A673 (cell line): ENCODE measurements around the gene SPECC1. TPM values are rescaled to one million over a fixed set of nuclear protein-coding genes. Genes with fewer than 3 reads are reported as not detected.
"Not testable (repeated sequence)": the region's sequence is repeated elsewhere in the genome, so short reads cannot be mapped to it uniquely, and the experiment has no call there.

Experiments
- BruUV-seq: library from RNA; stranded (reverse); fragments of 400-500 nt; replicated peaks from 2 replicates; lab custom pipeline; 2021; lab: Mats Ljungman, UMichigan
- CTCF ChIA-PET: fragments of 300-600 bp; sonication (Branson Sonifier 250); formaldehyde crosslinking; loops from one replicate; lab custom pipeline; 2022; ENCODE audit warnings: antibody characterized with exemption; lab: Charles Lee
- POLR2A ChIA-PET: fragments of 300-600 bp; sonication (Branson Sonifier 250); formaldehyde crosslinking; loops from one replicate; lab custom pipeline; 2022; ENCODE audit warnings: antibody characterized with exemption; ENCODE audit not compliant: low non-redundant PET; lab: Charles Lee
- DNase-seq: peaks from one replicate; pipeline ENCODE4 v3.0.0-alpha.2; 2015; ENCODE audit warnings: low spot score
- H3K27ac ChIP-seq: fragments of 200-600 bp; sonication (generic); 2 replicates; pipeline ENCODE4 v1.5.1; 2016; ENCODE audit warnings: mixed run types, low read depth, mild to moderate bottlenecking, mixed read lengths, antibody characterized with exemption, low read length; ENCODE audit not compliant: poor library complexity, severe bottlenecking
- H3K27me3 ChIP-seq: fragments of 200-600 bp; sonication (generic); replicated peaks from 2 replicates; pipeline ENCODE4 v1.6.1; 2017; ENCODE audit warnings: mixed run types, low read depth, mild to moderate bottlenecking, mixed read lengths, antibody characterized with exemption, low read length; ENCODE audit not compliant: insufficient read depth, poor library complexity
- H3K36me3 ChIP-seq: fragments of 200-600 bp; sonication (generic); 2 replicates; pipeline ENCODE4 v1.6.1; 2016; ENCODE audit warnings: mixed run types, mild to moderate bottlenecking, mixed read lengths, antibody characterized with exemption, low read length; ENCODE audit not compliant: insufficient read depth, poor library complexity, severe bottlenecking
- H3K4me1 ChIP-seq: fragments of 200-600 bp; sonication (generic); 2 replicates; pipeline ENCODE4 v1.6.1; 2017; ENCODE audit warnings: mixed run types, mild to moderate bottlenecking, mixed read lengths, antibody characterized with exemption, low read length; ENCODE audit not compliant: insufficient read depth, poor library complexity, severe bottlenecking
- H3K4me3 ChIP-seq: fragments of 200-600 bp; sonication (generic); 2 replicates; pipeline ENCODE4 v1.5.1; 2016; ENCODE audit warnings: low read depth, mixed run types, mild to moderate bottlenecking, mixed read lengths, low read length; ENCODE audit not compliant: poor library complexity, severe bottlenecking
- H3K9me3 ChIP-seq: fragments of 200-600 bp; sonication (generic); 2 replicates; pipeline ENCODE4 v1.6.1; 2016; ENCODE audit warnings: mixed run types, low read depth, mild to moderate bottlenecking, mixed read lengths, antibody characterized with exemption, low read length; ENCODE audit not compliant: poor library complexity, severe bottlenecking
- CTCF ChIP-seq: fragments of 300-800, 200-600 bp; sonication (generic); conservative IDR thresholded peaks from 2 replicates; pipeline ENCODE4 v1.5.1; 2017; ENCODE audit warnings: low read depth, mild to moderate bottlenecking, antibody characterized with exemption, low read length, moderate library complexity, mixed read lengths
- EZH2 ChIP-seq: fragments of 200-600 bp; sonication (generic); IDR thresholded peaks from 2 replicates; pipeline ENCODE4 v1.6.1; 2017; ENCODE audit warnings: borderline replicate concordance, low read depth, mild to moderate bottlenecking, mixed read lengths, antibody characterized with exemption, low read length; ENCODE audit not compliant: poor library complexity, severe bottlenecking
- intact Hi-C: fragments of 100-400 bp; cut with micrococcal nuclease; formaldehyde crosslinking; loops from one replicate; pipeline ENCODE4 v1.10.0; 2022; ENCODE audit not compliant: unreplicated experiment
- total RNA-seq: library from RNA; stranded (reverse); gene quantifications from 2 replicates; pipeline ENCODE4 v1.2.3, GENCODE V29; 2021

Gene SPECC1
- total RNA-seq, 1 experiment from 2014 or later: 5.8 TPM

GRCh38 chr17:20105539-20106280 lies 96.6 kb downstream of the SPECC1 start:
- H3K27ac ChIP-seq: no peak overlapping the region
- ChIA-PET POLR2A (no interaction called here), CTCF (no interaction called here)
- no peaks in the 10 kb centered on the region for H3K36me3 ChIP-seq
- no peaks in the 10 kb centered on the region for H3K27me3 ChIP-seq
- no peak overlapping the region for H3K4me3 ChIP-seq
- no peaks in the 10 kb centered on the region for H3K4me1 ChIP-seq
- no peak for DNase-seq
- no TSS peak for BruUV-seq
- TF ChIP-seq CTCF (no peak), EZH2 (no peak)
- intact Hi-C loops: no loop called here
- no peaks in the 10 kb centered on the region for H3K9me3 ChIP-seq

- BruUV-seq, CTCF ChIA-PET, H3K4me1 ChIP-seq, H3K4me3 ChIP-seq, intact Hi-C loops, H3K27ac ChIP-seq, POLR2A ChIA-PET, H3K9me3 ChIP-seq, H3K27me3 ChIP-seq, DNase-seq, H3K36me3 ChIP-seq: not testable (repeated sequence)
These were observed 97.3 kb downstream of the SPECC1 start for GRCh38 chr17:20106446-20106845.

GRCh38 chr17:20109076-20109475 lies 99.9 kb downstream of the SPECC1 start:
- Histone ChIP-seq H3K9me3 (no peaks in the 10 kb centered on the region), H3K36me3 (no peaks in the 10 kb centered on the region), H3K4me3 (no peak overlapping the region), H3K27ac (no peak overlapping the region), H3K4me1 (no peaks in the 10 kb centered on the region), H3K27me3 (no peaks in the 10 kb centered on the region)
- DNase-seq: no peak
- POLR2A ChIA-PET: no interaction called here
- TF ChIP-seq EZH2 (no peak), CTCF (no peak)
- intact Hi-C loops: no loop called here
- BruUV-seq: no TSS peak
- CTCF ChIA-PET: no interaction called here

GRCh38 chr17:20111538-20111937 lies 102.4 kb downstream of the SPECC1 start:
- no peaks in the 10 kb centered on the region for H3K27me3 ChIP-seq
- POLR2A ChIA-PET: no interaction called here
- H3K4me1 ChIP-seq: no peaks in the 10 kb centered on the region
- DNase-seq: no peak
- H3K27ac ChIP-seq: no peak overlapping the region
- intact Hi-C loops: no loop called here
- CTCF ChIA-PET: no interaction called here
- TF ChIP-seq EZH2 (no peak), CTCF (no peak)
- H3K36me3 ChIP-seq: no peaks in the 10 kb centered on the region
- H3K9me3 ChIP-seq: no peaks in the 10 kb centered on the region
- no peak overlapping the region for H3K4me3 ChIP-seq
- no TSS peak for BruUV-seq
